ENCODE measurements around the gene ADGRL3. TPM values are rescaled to one million over a fixed set of nuclear protein-coding genes. Genes with fewer than 3 reads are reported as not detected.

The ADGRL3 gene
- total RNA-seq, 4 donors from 2014 or later: 0.67 to 4.6 (median 1.6) TPM

GRCh38 chr4:61511716-61512488, 311.8 kb downstream of the ADGRL3 start:
- H3K36me3 ChIP-seq: no peaks in the 10 kb centered on the region
- 86 to 88% methylated on average over 2 of the region's 2 CpGs for WGBS, 2 donors
- intact Hi-C loops (cut with DNase I): no loop called here

GRCh38 chr4:61514991-61515390, 314.9 kb downstream of the ADGRL3 start:
- DNase-seq: no peak
- Histone ChIP-seq H3K4me3 (replicated peaks in 1 of 3) (no peak overlapping the region), H3K27ac (no peak overlapping the region), H3K4me1 (no peaks in the 10 kb centered on the region), H3K36me3 (no peaks in the 10 kb centered on the region), H3K9me3 (no peaks in the 10 kb centered on the region), H3K27me3 (no peaks in the 10 kb centered on the region)
- intact Hi-C loops (cut with DNase I): no loop called here
- TF ChIP-seq, protein P1, sequence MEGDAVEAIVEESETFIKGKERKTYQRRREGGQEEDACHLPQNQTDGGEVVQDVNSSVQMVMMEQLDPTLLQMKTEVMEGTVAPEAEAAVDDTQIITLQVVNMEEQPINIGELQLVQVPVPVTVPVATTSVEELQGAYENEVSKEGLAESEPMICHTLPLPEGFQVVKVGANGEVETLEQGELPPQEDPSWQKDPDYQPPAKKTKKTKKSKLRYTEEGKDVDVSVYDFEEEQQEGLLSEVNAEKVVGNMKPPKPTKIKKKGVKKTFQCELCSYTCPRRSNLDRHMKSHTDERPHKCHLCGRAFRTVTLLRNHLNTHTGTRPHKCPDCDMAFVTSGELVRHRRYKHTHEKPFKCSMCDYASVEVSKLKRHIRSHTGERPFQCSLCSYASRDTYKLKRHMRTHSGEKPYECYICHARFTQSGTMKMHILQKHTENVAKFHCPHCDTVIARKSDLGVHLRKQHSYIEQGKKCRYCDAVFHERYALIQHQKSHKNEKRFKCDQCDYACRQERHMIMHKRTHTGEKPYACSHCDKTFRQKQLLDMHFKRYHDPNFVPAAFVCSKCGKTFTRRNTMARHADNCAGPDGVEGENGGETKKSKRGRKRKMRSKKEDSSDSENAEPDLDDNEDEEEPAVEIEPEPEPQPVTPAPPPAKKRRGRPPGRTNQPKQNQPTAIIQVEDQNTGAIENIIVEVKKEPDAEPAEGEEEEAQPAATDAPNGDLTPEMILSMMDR (IDR thresholded peaks at IDR 0.05): no peak
- no peak for TF ChIP-seq POLR2A (IDR thresholded peaks at IDR 0.05)
- 36 to 71% methylated on average over 2 of the region's 2 CpGs for WGBS, 2 donors

More at GRCh38 chr4:61511716-61512488, 311.8 kb downstream of the ADGRL3 start:
- no peaks in the 10 kb centered on the region for H3K27me3 ChIP-seq
- H3K9me3 ChIP-seq: no peaks in the 10 kb centered on the region
- H3K4me1 ChIP-seq: no peaks in the 10 kb centered on the region
- no peak for DNase-seq
- no peak overlapping the region for H3K4me3 ChIP-seq (replicated peaks in 1 of 3)
- H3K27ac ChIP-seq: no peak overlapping the region
- TF ChIP-seq, protein P1 (IDR thresholded peaks at IDR 0.05): no peak
- TF ChIP-seq POLR2A (IDR thresholded peaks at IDR 0.05): no peak

DNA sequence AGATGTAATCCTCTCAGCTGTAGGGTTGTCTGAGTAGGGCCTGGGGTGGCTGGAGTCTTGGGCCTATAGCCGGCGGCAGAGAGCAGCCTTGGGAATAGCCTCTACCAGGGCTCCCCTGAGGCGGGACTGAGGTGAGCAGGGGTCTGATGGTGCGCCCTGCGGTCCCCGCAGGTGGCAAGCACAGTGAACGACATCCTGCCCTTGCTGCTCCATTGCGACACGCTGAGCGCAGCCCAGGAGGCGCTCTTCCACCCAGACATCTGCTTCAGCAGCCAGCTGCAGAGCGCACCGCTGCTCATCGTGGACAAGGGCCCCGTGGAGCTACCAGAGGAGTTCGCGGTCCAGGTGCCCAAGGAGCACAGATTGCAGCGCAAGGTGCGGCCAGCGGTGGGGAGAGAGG, 317.0 kb downstream of the ADGRL3 start:
- WGBS, 2 donors: 44 to 46% methylated on average over 14 to 20 of the region's 20 CpGs
- H3K4me1 ChIP-seq: no peaks in the 10 kb centered on the region
- TF ChIP-seq, protein P1 (IDR thresholded peaks at IDR 0.05): no peak
- TF ChIP-seq POLR2A (IDR thresholded peaks at IDR 0.05): no peak
- intact Hi-C loops (cut with DNase I): no loop called here
- H3K4me3 ChIP-seq (replicated peaks in 1 of 3): no peak overlapping the region
- no peak overlapping the region for H3K27ac ChIP-seq
- H3K36me3 ChIP-seq: no peaks in the 10 kb centered on the region
- no peaks in the 10 kb centered on the region for H3K9me3 ChIP-seq
- no peak for DNase-seq
- H3K27me3 ChIP-seq: no peaks in the 10 kb centered on the region

DNA sequence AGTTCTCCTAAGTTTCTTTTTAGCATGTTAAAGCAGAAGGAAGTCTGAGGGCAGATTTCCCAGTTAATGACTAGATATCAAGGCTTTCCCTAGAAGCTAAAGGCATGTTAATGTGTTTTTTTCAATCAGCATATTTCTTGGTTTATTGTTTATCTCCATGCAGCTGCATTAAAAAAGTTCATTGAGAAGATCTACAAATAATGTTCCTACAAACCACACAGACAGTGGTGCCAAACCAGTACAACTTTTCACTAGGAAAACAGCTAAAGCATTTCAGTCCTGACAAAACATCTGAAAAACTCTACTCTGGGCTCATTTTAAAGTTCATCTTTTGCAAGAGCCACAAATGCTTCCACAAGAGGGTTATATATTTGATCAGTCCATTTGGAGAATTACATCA, 320.0 kb downstream of the ADGRL3 start:
- Histone ChIP-seq H3K27me3 (no peaks in the 10 kb centered on the region), H3K27ac (no peak overlapping the region), H3K4me1 (no peaks in the 10 kb centered on the region), H3K4me3 (replicated peaks in 1 of 3) (no peak overlapping the region), H3K9me3 (no peaks in the 10 kb centered on the region), H3K36me3 (no peaks in the 10 kb centered on the region)
- no peak for DNase-seq
- intact Hi-C loops (cut with DNase I): no loop called here
- no peak for TF ChIP-seq POLR2A (IDR thresholded peaks at IDR 0.05)
- TF ChIP-seq, protein P1 (IDR thresholded peaks at IDR 0.05): no peak

GRCh38 chr4:61520681-61521160, 320.6 kb downstream of the ADGRL3 start:
- no peak for DNase-seq
- H3K9me3 ChIP-seq: no peaks in the 10 kb centered on the region
- H3K36me3 ChIP-seq: no peaks in the 10 kb centered on the region
- no peak for TF ChIP-seq POLR2A (IDR thresholded peaks at IDR 0.05)
- TF ChIP-seq, protein P1 (IDR thresholded peaks at IDR 0.05): no peak
- no peak overlapping the region for H3K4me3 ChIP-seq (replicated peaks in 1 of 3)
- H3K27me3 ChIP-seq: no peaks in the 10 kb centered on the region
- intact Hi-C loops (cut with DNase I): no loop called here
- no peaks in the 10 kb centered on the region for H3K4me1 ChIP-seq
- 86 to 88% methylated on average over 1 of the region's 1 CpG for WGBS, 2 donors
- no peak overlapping the region for H3K27ac ChIP-seq

Data from thyroid gland (tissue), 4 donors.